Kidney epithelial cell (primary cell): ENCODE data around the gene SPEF2. TPM values are rescaled to one million over a fixed set of nuclear protein-coding genes. Genes with fewer than 3 reads are reported as not detected.

Source experiments
- DNase-seq: peaks from one replicate; pipeline ENCODE4 v3.0.0-alpha.2; 2010; ENCODE audit warnings: low read depth
- H3K27me3 ChIP-seq: 2 replicates; pipeline ENCODE4 v1.6.0; 2011; ENCODE audit warnings: low read length; ENCODE audit not compliant: control insufficient read depth, insufficient read depth
- H3K36me3 ChIP-seq: 2 replicates; pipeline ENCODE4 v1.5.1; 2011; ENCODE audit warnings: low read length; ENCODE audit not compliant: control insufficient read depth, insufficient read depth
- H3K4me3 ChIP-seq: 2 replicates; pipeline ENCODE4 v1.5.1; 2011; ENCODE audit warnings: low read depth, mild to moderate bottlenecking, control low read depth, low read length
- total RNA-seq: library from RNA; depleted of rRNA; stranded (reverse); fragments of >200 nt; gene quantifications from 2 replicates; pipeline ENCODE4 v1.2.3, GENCODE V29; 2015
- TF ChIP-seq, protein P1 (sequence below): IDR thresholded peaks from 2 replicates; pipeline ENCODE4 v1.5.1; 2011; ENCODE audit warnings: mild to moderate bottlenecking, moderate library complexity, low read length, control low read depth, inconsistent platforms; ENCODE audit not compliant: insufficient read depth, poor library complexity, severe bottlenecking

Gene SPEF2
- total RNA-seq, 1 donor from 2014 or later = 3.2 TPM

DNA sequence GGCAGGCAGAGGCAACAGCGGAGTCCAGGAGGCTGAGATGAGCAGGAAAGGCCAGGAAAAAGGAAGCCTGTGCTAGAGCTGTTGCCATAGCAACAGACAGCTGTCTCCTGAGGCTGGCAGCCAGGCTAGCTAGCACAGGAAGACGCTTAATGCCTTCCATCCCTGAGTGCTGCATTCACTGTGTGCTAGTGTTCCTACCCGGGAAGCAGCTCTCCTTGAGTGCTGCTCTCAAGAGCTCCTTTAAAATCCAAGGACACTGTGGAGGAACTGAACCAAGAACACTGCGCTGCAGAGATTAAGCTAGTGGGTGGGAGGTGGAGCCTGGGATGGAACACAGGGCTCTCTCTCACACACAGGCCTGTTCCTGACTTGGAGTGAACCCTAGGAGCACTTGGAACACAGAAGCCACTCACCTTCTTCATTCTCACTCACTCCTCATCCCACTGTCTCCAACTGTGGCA is 185.6 kb downstream of the SPEF2 start:
- H3K27me3 ChIP-seq = no peaks in the 10 kb centered on the region
- no peak overlapping the region for H3K4me3 ChIP-seq
- TF ChIP-seq, protein P1, sequence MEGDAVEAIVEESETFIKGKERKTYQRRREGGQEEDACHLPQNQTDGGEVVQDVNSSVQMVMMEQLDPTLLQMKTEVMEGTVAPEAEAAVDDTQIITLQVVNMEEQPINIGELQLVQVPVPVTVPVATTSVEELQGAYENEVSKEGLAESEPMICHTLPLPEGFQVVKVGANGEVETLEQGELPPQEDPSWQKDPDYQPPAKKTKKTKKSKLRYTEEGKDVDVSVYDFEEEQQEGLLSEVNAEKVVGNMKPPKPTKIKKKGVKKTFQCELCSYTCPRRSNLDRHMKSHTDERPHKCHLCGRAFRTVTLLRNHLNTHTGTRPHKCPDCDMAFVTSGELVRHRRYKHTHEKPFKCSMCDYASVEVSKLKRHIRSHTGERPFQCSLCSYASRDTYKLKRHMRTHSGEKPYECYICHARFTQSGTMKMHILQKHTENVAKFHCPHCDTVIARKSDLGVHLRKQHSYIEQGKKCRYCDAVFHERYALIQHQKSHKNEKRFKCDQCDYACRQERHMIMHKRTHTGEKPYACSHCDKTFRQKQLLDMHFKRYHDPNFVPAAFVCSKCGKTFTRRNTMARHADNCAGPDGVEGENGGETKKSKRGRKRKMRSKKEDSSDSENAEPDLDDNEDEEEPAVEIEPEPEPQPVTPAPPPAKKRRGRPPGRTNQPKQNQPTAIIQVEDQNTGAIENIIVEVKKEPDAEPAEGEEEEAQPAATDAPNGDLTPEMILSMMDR = no peak
- DNase-seq = peak; percentile 10
- H3K36me3 ChIP-seq = no peaks in the 10 kb centered on the region

DNA sequence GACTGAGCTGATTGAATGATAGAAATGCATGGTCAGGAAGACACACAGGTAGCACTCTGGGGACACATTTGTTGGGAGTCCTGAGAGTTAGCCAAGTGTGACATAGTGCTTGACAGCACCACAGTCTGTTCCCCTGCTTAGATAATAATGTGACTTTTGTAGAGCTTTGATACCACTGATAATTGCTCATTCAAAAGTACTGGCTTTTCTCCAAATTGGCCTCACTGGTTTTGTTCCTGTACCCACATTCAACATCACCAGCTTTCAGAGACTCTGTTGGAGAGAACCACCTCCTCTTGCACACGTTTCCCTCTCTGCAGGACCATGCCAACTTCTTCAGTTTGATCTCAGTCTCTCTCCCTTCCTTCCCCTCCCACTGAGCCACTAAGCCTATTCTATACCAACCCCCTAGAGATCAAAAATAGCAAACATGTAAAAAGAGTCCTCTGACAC is 186.6 kb downstream of the SPEF2 start:
- Histone ChIP-seq H3K27me3 (no peaks in the 10 kb centered on the region), H3K36me3 (no peaks in the 10 kb centered on the region), H3K4me3 (no peak overlapping the region)
- TF ChIP-seq, protein P1 = no peak
- no peak for DNase-seq

DNA sequence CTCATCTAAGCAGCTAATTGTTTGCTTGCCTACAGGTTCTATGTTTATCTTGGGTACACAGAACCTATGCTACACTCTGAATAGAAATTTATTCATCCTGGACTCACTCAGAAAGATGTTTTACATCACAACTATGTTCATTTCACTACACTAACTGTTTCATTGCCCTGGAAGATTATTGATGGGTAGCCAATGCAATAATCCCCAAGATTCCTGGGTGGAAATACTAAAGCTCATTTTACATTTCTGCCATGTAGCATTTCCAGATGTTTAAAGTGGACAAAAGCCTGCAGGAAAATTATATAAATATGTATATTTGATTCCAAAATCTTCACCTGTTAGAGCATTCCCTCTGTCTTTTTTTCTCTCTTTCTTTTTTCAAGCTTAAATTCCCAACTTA is 187.2 kb downstream of the SPEF2 start:
- H3K36me3 ChIP-seq = no peaks in the 10 kb centered on the region
- no peak for DNase-seq
- TF ChIP-seq, protein P1 = no peak
- no peaks in the 10 kb centered on the region for H3K27me3 ChIP-seq
- H3K4me3 ChIP-seq = no peak overlapping the region

DNA sequence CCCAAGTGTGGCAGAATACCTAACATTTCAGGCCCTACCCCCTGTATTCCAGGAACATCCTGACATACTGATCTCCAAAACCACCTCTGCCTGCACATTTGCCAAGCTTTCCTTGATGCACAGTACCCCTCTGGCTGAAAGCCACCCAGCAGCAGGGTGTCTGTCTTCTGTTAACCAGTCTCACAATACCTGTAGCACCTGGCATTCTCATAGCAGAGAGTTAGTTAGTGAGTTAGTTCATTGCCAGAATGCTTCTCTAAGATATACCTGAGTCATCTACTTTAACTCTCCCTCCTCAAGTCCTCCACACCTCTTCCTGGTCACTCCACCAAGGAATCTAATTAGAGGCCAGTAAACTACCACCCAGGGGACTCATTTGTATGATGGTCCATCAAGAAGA is 192.9 kb downstream of the SPEF2 start:
- TF ChIP-seq, protein P1 = no peak
- no peaks in the 10 kb centered on the region for H3K27me3 ChIP-seq
- no peaks in the 10 kb centered on the region for H3K36me3 ChIP-seq
- H3K4me3 ChIP-seq = no peak overlapping the region
- DNase-seq = no peak

DNA sequence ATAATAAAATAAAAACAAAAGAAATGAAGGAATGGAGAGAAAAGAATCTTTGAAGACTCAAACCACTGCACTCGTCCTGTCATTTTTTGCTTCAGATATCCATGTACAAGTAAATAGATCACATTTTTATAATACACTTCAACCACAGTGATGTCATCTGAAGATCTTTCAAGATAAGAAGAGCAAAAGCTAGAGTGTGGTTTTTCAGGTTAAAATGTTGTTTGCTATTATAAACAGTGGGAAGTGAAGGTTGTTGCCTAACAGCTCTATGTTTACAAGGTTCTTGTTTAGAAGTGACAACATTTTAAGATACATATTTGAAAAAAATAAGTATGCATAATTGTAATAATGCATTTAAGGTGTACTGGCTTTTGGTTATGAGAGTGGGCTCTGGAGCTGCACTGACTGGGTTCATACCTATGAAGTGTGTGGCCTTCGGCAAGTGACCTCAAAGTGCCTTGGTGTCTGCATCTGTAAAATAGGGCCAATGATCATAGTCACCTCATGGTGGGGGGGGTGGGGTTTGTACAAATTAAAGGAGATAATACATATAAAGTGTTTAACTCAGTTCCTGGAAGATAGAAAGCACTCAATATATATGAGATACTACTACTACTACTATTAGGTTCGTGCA is 193.6 kb downstream of the SPEF2 start:
- H3K27me3 ChIP-seq = no peaks in the 10 kb centered on the region
- H3K4me3 ChIP-seq = no peak overlapping the region
- TF ChIP-seq, protein P1 = no peak
- DNase-seq = no peak
- no peaks in the 10 kb centered on the region for H3K36me3 ChIP-seq

DNA sequence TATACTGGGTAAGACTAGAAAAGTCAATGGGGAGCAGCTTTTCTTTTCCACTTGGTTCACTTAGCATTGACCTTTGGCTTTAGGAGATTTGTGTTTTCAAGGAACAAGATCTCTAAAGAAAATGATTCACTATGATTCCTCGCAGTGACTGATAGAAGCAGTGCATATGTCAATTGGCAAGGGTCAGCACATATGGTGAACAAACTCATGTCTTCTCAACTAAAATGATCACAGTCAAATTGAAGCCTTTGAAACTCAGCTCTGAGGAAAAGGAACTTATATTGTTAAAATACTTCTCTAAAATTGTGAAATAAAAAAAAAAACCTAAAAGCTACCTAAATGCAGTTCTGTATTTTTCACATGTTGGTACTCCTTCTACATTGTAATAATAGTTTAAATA is 195.9 kb downstream of the SPEF2 start:
- Histone ChIP-seq H3K36me3 (no peaks in the 10 kb centered on the region), H3K4me3 (no peak overlapping the region), H3K27me3 (no peaks in the 10 kb centered on the region)
- TF ChIP-seq, protein P1 = no peak
- no peak for DNase-seq
